Ovary (tissue), 9 donors: ENCODE measurements around the gene ITIH1. TPM values are rescaled to one million over a fixed set of nuclear protein-coding genes. Genes with fewer than 3 reads are reported as not detected.

Experiments used
- DNase-seq, 5 donors: peaks; one replicate each; pipeline ENCODE4 v3.0.0-alpha.2; 2019 to 2020
- H3K27ac ChIP-seq, 2 donors: fragments of 200-600 bp; one replicate each; pipeline versions ENCODE4 v1.5.1 to v1.8.0; 2019 to 2022
- H3K27me3 ChIP-seq: fragments of 200-600 bp; one replicate; pipeline ENCODE4 v1.8.0; 2022
- H3K36me3 ChIP-seq: fragments of 200-600 bp; sonication (generic); one replicate; pipeline ENCODE4 v1.5.1; 2019
- H3K4me1 ChIP-seq: one replicate; pipeline ENCODE4 v1.8.1; 2013; ENCODE audit warnings: mild to moderate bottlenecking, moderate library complexity; ENCODE audit not compliant: insufficient read depth
- H3K4me3 ChIP-seq: fragments of 200-600 bp; sonication (generic); one replicate; pipeline ENCODE4 v1.5.1; 2017
- H3K9me3 ChIP-seq, 2 donors: fragments of 200-600 bp in 1 of 2; sonication (generic) in 1 of 2; one replicate each; pipeline versions ENCODE4 v1.5.1 to v1.8.1; 2013 to 2019; ENCODE audit warnings: mild to moderate bottlenecking in 1 of 2, moderate library complexity in 1 of 2
- CTCF ChIP-seq, 3 donors: fragments of 450-650 bp in 2 of 3; fragments of 200-600 bp in 1 of 3; IDR thresholded peaks; one replicate each; pipeline versions ENCODE4 v1.5.1 to v1.8.0; 2016 to 2022; ENCODE audit warnings: antibody characterized with exemption in 3 of 3, mild to moderate bottlenecking in 1 of 3
- EP300 ChIP-seq: sonication (generic); formaldehyde crosslinking; IDR thresholded peaks from one replicate; pipeline ENCODE4 v1.6.1; 2017; ENCODE audit warnings: antibody characterized with exemption
- POLR2A ChIP-seq: fragments of 450-650 bp; IDR thresholded peaks from one replicate; pipeline ENCODE4 v1.6.1; 2017; ENCODE audit warnings: antibody characterized with exemption, mild to moderate bottlenecking, moderate library complexity
- WGBS, 3 donors: extraction: QIAGEN DNeasy Blood & Tissue Kit in 1 of 3; methylation state at CpG; one replicate each; pipeline versions ENCODE4 v1.1.5 to v1.1.7; 2013 to 2017; 5-methylcytosine and 5-hydroxymethylcytosine counted together
- intact Hi-C, 4 donors: fragments of 100-400 bp; cut with DNase I; formaldehyde crosslinking; loops; one replicate each; pipeline versions ENCODE4 v1.11.0 to v1.15.1; 2022 to 2023
- polyA plus RNA-seq, 2 donors: library from polyadenylated mRNA; stranded (reverse); fragments of 200-250 nt in 1 of 2; fragments of 350-450 nt in 1 of 2; fragmentation: Illumina TruSeq in 1 of 2; extraction: RNeasy Lipid Tissue Mini Kit (QIAGEN cat#74804) in 1 of 2; gene quantifications; one replicate each; pipeline ENCODE4 v1.2.3, GENCODE V29; 2013 to 2014
- total RNA-seq, 7 donors: library from RNA; depleted of rRNA in 2 of 7; stranded (reverse); fragments of >200 nt in 2 of 7; fragmentation: NEBNext Ultra II Directional in 3 of 7; extraction: Animal tissue kit (Norgen Biotek cat#: 25700) in 3 of 7; gene quantifications; one replicate each; pipeline versions ENCODE4 v1.1.0 to v1.2.4, GENCODE V29; 2016 to 2023
- donor health status: DM: no; HTN: no; CAD: no; lungs with moderate emphysema.
- donor health status: DM: no; HTN: no; CAD: no.
- donor health status: Bipolar disorder and iron deficiency.
- donor health status: DM: yes; HTN: yes; CAD: no.
- donor health status: DM: no; HTN: no; CAD: no.
- donor health status: DM: yes; HTN: yes; CAD: no.

The ITIH1 gene
- total and polyA plus RNA-seq, 9 donors, result 0.42 to 0.79 (median 0.49) TPM; not detected in 5

- H3K36me3 ChIP-seq, result no peaks in the 10 kb centered on the region
- H3K9me3 ChIP-seq, result no peaks in the 10 kb centered on the region
- H3K27ac ChIP-seq, result no peak overlapping the region
- H3K4me3 ChIP-seq, result no peak overlapping the region
- WGBS, 3 donors, result 79 to 86% (median 83%) methylated on average over 18 of the region's 18 CpGs
- H3K4me1 ChIP-seq, result no peaks in the 10 kb centered on the region
- TF ChIP-seq EP300 (no peak), POLR2A (no peak), CTCF (IDR thresholded peaks at IDR 0.05) (no peak)
- intact Hi-C loops, result no loop called here
- no peaks in the 10 kb centered on the region for H3K27me3 ChIP-seq
- DNase-seq, result no peak
These were observed 15.7 kb downstream of the ITIH1 start for GRCh38 chr3:52792961-52793695.

- WGBS, 3 donors, result 78 to 82% (median 80%) methylated on average over 9 of the region's 9 CpGs
- DNase-seq, result no peak
- Histone ChIP-seq H3K27me3 (no peaks in the 10 kb centered on the region), H3K9me3 (no peaks in the 10 kb centered on the region), H3K4me1 (no peaks in the 10 kb centered on the region), H3K4me3 (no peak overlapping the region), H3K27ac (no peak overlapping the region), H3K36me3 (no peaks in the 10 kb centered on the region)
- TF ChIP-seq EP300 (no peak), POLR2A (no peak), CTCF (IDR thresholded peaks at IDR 0.05) (no peak)
- intact Hi-C loops, result no loop called here
These were observed 16.6 kb downstream of the ITIH1 start for GRCh38 chr3:52793702-52794611.

GRCh38 chr3:52794612-52795099 is 17.3 kb downstream of the ITIH1 start, which contains the start of gene ITIH3:
Gene ITIH3 (plus strand): TSS chr3:52794796. CDS start chr3:52794804, 8 bp downstream.
- H3K4me1 ChIP-seq, result no peaks in the 10 kb centered on the region
- no peaks in the 10 kb centered on the region for H3K27me3 ChIP-seq
- TF ChIP-seq POLR2A, result no peak
- no peak for TF ChIP-seq CTCF (IDR thresholded peaks at IDR 0.05)
- WGBS, 3 donors, result 59 to 82% (median 72%) methylated on average over 10 of the region's 10 CpGs
- H3K4me3 ChIP-seq, result no peak within 1 kb of the TSS
- no peak for DNase-seq
- no peaks in the 10 kb centered on the region for H3K36me3 ChIP-seq
- no peaks in the 10 kb centered on the region for H3K9me3 ChIP-seq
- intact Hi-C loops, result no loop called here
- H3K27ac ChIP-seq, result no peak within 1 kb of the TSS

- Histone ChIP-seq H3K27me3 (no peaks in the 10 kb centered on the region), H3K27ac (no peak overlapping the region), H3K9me3 (no peaks in the 10 kb centered on the region), H3K4me3 (no peak overlapping the region), H3K36me3 (no peaks in the 10 kb centered on the region), H3K4me1 (no peaks in the 10 kb centered on the region)
- intact Hi-C loops, result no loop called here
- no peak for DNase-seq
- TF ChIP-seq POLR2A, result no peak
- no peak for TF ChIP-seq EP300
- no peak for TF ChIP-seq CTCF (IDR thresholded peaks at IDR 0.05)
- 34 to 48% (median 45%) methylated on average over 9 of the region's 9 CpGs for WGBS, 3 donors
These were observed 18.0 kb downstream of the ITIH1 start for GRCh38 chr3:52795298-52795900.
